Activated CD4-positive, alpha-beta T cell treated with anti-CD3 and anti-CD28 coated beads, Interleukin-2, Interleukin-6, amounts not matched to agents 100 ng/mL and 50 ng/mL, durations not matched to agents 16 hours and 8 hours (primary cell): Measurements from ENCODE around the gene NINL.
"Not testable (repeated sequence)": the region's sequence is repeated elsewhere in the genome, so short reads cannot be mapped to it uniquely, and the experiment has no call there.

Experiments
- DNase-seq: peaks from one replicate; pipeline ENCODE4 v3.0.0-alpha.2; 2020

NINL gene

DNA sequence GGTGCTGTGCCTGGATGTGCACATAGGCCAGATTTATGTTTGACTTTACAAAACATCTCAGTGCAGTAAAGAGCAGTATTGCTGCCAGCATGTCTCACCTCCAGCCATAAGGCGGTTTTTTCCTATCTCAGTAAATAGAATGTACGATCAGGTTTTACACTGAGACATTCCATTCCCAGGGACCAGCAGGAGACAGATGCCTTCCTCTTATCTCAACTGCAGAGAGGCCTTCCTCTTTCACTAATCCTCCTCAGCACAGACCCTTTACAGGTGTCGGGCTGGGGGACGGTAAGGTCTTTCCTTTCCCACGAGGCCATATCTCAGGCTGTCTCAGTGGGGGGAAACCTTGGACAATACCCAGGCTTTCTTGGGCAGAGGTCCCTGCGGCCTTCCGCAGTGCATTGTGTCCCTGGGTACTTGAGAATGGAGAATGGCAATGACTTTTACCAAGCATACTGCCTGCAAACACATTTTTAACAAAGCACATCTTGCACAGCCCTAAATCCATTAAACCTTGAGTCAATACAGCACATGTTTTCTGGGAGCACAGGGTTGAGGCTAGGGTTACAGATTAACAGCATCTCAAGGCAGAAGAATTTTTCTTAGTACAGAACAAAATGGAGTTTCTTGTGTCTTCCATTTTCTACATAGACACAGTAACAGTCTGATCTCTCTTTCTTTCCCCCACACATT, 34.5 kb downstream of the NINL start:
- DNase-seq, result not testable (repeated sequence)

DNA sequence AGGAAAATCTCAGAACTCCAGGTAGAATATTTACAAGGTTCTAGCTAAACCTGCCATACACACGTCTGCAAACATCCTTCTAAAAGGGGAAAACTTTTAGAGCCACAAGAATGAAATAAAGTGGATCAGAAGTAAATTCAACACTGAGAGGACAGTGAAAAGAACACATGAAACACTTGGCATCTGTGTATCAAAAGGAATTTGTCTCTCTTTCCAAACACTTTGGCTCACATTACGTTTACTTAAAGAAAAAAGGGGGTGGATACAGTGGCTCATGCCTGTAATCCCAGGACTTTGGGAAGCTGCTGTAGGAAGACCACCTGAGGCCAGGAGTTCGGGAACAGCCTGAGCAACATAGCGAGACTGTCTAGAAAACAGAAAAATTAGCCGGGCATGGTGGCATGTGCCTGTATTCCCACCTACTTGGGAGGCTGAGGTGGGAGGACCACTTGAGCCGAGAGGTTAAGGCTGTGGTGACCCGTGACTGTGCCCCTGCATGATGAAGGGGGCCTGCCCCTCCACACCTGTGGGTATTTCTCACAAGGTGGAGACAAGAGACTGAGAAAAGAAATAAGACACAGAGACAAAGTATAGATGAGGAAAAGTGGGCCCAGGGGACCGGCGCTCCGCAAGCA, 35.4 kb downstream of the NINL start:
- DNase-seq, result no peak

DNA sequence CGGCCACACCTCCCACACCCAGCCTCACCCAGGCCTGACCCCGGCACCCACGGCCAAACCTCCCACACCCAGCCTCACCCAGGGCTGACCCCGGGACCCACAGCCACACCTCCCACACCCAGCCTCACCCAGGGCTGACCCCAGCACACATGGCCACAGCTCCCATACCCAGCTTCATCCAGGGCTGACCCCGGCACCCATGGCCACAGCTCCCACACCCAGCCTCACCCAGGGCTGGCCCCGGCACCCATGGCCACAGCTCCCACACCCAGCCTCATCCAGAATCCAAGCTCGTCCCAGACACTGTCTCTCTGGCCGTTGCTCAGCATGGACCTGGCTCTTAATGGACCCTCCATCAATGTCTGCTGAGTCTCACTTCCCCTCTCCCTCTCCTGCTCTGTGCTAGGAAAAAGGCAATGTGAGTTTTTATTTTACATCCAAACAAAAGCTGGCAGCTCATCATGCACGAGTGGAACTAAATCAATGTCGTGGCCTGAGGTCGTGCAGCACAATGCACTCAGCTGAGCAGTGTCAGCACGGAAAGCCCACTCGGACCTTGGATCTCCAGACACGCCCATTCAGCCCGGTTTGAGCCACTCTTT, 36.1 kb downstream of the NINL start:
- no peak for DNase-seq

DNA sequence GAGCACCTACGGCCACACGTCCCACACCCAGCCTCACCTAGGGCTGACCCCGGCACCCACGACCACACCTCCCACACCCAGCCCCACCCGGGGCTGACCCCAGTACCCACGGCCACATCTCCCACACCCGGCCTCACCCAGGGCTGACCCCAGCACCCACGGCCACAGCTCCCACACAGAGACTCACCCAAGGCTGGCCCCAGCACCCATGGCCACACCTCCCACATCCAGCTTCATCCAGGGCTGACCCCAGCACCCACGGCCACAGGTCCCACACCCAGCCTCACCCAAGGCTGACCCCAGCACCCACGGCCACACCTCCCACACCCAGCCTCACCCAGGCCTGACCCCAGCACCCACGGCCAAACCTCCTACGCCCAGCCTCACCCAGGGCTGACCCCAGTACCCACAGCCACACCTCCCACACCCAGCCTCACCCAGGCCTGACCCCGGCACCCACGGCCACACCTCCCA, 36.7 kb downstream of the NINL start:
- DNase-seq, result no peak

DNA sequence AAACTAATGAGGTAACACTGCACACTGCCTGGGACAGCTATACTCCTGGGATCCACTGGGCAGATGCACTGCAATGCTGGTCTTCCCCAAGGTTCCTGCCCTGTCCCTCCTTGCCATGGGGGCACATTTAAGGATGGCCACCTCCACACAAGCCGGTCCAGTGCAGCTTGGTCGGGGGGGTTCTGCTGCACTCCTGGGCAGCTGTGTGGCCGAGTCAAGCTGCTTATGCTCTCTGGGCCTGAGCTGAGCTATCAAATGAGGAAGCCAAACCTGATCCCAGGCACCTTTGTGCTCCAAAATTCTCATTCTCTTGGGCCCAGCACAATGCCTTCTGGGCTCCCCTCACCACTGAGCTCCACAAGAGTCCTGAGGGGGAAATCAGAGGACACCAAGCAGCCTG, 37.3 kb downstream of the NINL start:
- DNase-seq, result no peak

DNA sequence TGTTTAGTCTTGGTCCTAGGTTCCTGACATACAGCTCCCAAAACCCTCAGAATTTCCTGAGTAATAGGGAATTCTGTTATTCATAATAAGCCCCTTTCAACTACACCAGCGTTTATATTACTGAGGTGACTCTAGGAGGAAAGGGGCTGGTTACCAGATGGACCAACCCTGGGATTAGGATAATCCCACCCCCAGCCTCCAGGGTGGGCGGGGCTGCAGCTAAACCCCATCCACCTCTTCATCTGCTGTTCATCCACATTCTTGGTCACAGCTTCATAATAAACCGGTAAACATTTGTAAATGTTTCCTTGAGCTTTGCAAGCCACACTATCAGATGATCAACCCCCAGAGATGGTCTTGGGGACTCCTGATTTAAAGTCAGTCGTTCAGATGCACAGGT, 38.3 kb downstream of the NINL start:
- DNase-seq, result no peak

DNA sequence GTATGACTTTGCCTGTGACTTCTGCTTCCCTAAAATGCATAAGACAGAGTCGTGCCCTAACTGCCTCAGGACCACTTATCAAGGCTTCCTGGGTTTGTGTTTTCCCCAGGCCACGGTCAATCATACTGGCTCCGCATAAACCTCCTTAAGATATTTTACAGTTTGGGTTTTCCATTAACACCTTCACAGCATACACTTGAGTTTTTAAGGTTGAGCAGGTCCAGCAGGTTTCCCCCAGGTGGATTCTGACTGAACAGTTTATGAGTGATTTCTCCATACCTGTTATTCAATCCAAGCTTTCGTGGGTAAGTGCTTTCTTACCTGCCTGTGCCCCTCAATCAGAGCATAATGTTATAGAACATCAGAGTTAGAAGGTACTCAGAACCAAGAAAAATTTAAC, 39.3 kb downstream of the NINL start:
- no peak for DNase-seq

DNA sequence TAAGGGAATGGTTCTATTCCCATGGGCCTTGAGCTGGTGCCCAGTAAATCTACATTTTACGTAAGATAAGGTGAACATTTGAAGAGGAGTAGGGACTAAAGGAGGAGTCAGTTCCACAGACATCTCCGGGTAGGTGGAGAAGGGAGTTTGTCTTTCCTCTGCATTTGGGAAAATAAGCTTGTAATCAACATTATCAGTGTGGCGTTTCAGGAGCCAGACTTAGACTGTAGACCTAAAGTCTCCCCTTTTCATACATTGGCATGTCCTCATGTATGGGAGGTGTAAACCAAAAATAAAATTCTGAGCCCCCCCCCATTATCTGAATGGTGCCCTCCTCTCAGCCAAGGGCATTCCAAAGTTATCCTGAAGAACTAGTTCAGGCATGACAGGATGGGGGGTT, 40.2 kb downstream of the NINL start:
- DNase-seq, result no peak

DNA sequence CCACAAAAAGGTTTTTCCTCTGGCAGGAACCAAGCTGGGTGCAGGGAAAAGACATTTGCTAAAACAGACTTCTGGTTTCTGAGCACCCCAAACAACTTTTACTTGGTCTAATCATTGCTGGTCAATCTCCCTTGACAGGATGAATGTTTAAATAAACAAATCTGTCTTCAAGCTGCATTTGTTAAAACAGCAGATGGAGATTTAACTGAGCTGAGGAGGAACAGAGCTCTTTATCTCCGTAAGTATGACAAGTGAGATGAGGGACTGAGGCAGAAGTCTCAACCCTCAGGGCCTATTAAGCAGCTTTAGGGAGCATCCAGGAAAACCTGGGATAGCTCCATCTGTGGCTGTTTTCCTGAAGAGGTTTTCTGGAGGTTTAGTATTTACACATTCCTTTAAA, 40.6 kb downstream of the NINL start:
- DNase-seq, result no peak

DNA sequence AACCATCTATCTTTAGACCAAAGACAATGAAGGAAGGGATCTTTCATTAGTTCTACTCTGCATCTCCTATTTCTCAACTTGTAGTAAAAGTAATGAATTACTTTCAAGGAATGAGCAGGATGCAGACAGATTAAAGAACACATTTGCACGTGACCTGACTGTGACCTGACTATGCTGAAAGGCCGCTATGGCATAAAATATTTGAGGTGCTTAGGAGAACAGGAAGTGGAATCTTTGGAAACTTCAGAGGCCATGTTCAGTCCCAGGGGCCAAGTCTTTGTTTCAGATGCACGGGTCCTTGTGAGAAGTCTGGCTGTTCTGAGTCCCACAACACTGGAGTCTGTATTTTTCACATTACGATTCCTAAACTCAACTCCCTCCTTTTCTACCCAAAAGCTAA, 41.0 kb downstream of the NINL start:
- no peak for DNase-seq

DNA sequence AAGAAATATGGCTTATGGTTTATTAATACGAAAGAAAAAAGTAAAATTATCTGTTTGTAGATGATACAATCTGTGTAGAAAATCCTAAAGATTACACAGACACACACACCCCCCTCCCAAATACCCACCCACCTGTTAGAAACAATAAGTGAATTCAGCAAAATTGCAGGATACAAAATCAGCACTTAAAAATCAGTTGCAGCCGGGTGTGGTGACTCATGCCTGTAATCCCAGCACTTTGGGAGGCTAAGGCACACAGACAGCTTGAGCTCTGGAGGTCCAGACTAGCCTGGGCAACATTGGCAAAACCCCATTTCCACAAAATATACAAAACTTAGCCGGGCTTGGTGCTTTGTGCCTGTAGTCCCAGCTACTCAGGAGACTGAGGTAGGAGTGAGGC, 42.3 kb downstream of the NINL start:
- no peak for DNase-seq

DNA sequence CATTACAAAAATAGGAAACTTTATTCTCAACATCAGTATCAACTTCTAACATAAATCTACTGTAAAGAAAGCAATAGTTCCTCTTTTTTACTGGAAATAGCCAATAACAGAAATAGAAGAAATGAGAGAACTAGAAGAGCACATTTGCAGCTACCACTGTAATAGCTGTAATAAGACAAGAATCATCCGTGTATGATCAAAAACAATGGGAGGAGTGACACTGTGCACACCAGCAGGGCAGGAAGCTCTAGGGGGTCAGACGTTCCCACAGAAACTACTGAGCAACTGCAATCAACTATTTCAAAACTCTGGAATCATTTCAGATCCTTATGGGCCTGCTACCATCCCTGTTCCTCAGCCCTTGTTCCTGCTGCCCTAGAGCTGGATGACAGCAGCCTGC, 43.7 kb downstream of the NINL start:
- DNase-seq, result no peak

DNA sequence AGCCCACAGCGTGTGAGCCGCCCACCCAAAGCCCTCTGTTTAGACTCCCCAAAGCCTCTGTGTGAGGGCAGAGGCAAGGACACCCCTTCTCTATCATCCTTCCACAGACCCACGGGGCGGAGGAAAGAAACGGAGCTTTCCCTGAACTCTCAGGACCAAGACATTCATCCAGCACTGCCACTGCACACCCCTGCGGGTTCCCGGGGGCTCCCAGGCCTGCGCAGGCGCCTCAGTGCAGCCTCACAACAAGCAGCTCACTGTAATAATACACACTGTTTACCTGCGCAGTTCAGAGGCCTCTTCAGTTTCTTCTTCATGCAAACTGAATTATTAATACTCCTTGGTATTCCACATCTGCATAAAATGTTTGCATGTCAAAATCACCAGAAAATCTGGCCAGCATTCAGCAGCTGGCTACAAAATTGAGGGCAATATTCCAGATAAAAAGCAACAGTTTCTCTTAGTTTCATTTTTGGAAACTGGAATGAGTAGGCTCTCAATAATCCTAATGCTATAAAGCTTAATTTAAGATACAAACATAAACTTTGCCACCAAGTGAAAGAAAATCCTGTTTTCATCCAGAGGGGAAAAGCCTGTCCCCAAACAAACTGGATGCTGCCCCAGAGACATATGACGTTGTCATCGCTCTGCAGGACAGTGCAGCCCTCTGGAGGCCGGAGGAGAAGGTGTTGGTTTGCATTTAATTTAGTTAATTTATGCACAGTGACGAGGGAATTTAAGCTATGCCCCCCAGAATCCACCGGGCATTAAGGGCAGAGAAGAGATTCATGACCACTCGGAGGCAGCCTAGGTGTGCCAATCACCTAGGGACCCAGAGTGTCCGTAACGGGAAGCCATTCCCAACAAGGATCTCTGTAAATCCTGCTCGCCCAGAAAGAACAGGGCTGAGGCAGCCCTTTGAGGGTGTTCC, 45.3 kb downstream of the NINL start:
- no peak for DNase-seq

DNA sequence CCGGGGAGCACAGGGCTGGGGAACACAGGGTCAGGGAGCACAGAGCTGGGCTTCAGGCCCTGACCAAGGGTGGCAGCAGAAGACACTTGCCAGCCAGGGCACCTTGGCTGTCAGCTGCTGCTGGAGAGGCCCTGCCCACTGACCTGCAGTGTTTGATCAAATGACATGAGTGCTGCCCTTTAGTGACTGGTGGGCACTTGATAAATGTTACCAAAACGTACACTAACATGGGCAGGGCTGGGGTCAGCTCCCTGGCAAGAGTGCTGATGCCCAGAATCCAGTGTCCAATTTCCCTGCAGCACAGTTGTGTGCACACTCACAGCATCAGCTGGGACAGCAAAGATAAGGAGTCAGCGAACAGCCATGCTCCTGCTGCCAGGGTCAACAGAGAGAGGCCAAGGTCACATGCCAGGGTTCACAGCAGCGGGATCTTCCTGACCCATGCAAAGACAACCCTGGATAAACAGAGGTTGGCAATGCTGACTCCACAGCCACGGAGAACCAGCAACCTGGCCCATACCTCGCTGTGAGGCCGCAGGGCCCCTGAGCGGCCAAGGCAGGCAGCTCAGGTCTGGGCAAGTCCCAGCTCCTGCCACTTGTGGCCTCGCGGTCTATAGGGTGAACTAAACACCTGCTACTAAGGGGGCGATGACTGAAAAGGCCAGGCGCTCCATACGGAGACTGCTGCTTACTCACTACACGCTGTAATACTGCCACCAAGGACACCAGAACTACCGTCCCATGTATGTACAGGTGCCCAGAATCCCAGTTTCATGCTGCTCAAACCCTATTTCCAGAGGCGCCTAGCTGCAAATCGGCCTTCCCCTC, 46.3 kb downstream of the NINL start:
- no peak for DNase-seq

DNA sequence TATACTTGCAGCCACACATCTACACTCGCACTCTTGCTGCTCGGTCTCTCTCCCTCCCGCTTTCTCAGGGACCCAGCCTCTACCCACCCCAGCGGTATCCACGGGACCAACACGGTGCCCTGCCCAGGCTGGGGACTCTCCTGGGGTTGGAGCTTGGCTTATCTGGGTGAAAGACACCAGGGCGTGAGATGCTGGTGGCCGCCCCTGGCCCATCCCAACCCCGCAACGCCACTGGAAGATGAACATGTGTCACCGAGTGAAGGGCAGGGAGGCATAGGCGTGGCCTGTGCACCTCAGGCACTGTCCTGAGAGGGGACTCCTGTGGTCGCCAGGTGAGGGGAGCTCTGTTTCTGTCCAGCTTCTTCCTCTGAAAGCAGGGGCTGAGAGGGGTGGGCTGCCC, 47.4 kb downstream of the NINL start:
- DNase-seq, result no peak

DNA sequence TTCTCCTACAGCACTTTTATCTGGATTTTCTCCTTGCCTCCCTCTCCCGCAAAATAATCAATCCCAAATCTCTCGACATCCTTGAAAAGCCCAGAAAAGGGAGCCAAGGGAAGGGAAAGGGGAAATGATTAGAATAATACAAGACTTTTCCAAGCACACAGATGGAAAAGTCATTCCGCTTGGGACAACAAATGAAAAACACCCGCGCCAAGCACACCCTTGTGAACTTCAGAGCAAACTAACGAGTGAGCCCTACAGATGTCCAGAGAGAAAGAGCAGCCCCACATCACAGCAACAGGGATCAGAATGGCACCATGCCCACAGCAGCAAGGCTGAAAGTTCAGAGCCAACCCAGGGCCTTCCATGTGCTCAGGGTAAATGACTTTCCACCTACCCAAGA, 49.6 kb downstream of the NINL start:
- DNase-seq, result no peak

DNA sequence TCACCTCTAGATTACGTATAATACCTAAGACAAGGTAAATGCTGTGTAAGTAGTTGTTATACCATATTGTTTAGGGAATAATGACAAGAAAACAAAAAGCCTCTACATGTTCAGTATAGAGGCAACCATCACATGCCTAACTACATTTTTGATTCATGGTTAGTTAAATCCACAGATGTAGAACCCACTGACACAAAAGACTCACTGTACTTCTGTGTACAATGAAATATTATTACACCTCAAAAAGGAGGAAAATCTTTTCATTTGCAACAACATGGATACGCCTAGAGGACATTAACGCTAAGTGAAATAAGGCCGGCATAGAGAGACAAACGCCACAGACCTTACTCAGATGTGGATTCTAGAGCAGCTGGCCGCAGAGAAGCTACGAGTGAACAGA, 50.5 kb downstream of the NINL start:
- DNase-seq, result no peak

DNA sequence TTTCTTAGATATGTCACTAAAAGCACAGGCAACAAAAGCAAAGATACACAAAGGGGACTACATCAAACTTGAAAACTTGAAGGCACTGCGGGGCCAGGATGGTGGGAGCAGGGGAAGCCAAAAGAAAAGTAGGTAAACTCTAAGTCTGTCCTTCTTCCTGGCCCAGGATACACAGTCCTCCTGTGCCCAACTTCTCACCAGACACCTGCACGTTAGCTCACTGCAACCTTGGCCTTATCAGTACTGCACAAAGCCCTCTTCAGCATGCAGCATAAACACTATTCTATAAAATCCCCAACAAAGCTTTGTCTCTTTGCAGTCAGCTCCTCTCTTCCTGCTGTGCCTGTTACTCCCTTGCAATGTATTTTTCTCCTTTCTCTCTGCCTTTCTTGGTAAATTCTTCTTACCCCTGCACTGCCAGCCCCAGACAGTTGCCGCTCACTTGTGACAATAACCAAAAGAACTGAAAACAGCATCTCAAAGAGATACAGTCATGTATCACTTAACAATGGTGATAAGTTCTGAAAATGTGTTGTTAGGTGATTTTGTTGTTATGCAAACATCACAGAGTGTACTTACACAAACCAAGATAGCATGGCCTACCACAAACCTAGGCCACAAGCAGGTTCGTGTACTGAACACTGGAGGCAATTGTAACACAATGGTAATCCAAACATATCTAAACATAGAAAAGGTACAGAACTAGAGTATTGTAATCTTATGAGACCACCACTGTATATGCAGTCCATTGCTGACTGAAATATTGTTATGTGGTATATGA, 51.2 kb downstream of the NINL start:
- no peak for DNase-seq

DNA sequence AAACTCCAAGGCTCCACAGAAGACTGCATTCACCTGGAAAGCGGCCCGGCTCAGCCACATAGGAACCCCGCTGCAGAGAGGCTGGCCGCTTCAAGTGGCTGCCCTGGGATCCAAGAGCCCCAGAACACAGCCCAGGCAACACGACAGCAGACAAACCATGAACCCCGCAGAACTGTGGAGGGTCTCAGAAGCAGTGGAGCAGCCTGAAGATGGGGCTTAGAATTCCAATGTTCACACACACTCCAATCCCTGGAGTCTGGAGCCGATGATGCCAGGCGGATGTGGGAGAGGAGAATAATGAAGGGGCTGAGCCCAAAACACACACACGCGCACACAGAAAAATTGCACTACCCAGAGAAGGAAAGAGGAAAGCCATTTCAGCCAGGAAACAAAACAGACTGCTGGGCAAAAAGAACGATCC, 52.4 kb downstream of the NINL start:
- no peak for DNase-seq

DNA sequence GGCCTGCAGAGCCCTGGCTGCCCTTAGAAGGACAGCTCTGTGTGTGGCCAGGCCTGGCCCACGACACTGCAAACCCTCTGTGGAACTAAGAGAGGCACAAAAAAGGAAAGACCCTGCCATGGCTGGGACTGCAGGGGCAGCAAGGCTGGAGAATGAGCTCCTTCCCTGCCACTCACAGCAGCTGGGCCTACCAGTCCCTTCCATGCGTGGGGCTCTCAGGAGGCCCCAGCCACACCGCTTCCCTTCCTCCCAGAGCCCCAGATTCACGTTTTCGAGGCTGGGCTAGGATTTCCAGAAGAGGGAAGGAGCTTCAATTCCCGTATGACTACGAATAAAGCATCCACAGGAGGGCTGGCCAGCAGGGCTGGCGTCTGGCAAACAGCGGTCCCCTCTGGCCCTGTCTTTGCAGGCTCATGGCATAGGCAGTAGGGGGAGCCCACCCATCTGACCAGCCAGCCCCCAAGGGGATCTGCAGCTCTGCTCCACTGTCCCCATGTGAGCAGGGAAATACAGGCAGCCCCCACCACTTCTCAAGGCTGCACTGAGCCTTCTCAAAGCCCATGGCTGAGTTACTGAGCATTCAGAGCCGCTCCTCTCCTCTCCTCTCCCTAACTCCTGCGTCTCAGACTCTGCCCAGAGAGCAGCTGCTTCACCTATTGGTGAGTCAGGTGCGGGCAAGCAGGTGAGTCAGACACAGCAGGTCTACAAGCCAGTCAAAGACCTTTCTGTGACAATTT, 53.1 kb downstream of the NINL start:
- no peak for DNase-seq
